DLD1 (cell line): ENCODE results near the gene DIP2C.

Experiments
- in situ Hi-C: cut with HindIII; loops from 2 replicates; pipeline ENCODE4 v1.10.0; 2017; ENCODE audit warnings: low sequenced_read_pairs

The DIP2C gene, protein sequence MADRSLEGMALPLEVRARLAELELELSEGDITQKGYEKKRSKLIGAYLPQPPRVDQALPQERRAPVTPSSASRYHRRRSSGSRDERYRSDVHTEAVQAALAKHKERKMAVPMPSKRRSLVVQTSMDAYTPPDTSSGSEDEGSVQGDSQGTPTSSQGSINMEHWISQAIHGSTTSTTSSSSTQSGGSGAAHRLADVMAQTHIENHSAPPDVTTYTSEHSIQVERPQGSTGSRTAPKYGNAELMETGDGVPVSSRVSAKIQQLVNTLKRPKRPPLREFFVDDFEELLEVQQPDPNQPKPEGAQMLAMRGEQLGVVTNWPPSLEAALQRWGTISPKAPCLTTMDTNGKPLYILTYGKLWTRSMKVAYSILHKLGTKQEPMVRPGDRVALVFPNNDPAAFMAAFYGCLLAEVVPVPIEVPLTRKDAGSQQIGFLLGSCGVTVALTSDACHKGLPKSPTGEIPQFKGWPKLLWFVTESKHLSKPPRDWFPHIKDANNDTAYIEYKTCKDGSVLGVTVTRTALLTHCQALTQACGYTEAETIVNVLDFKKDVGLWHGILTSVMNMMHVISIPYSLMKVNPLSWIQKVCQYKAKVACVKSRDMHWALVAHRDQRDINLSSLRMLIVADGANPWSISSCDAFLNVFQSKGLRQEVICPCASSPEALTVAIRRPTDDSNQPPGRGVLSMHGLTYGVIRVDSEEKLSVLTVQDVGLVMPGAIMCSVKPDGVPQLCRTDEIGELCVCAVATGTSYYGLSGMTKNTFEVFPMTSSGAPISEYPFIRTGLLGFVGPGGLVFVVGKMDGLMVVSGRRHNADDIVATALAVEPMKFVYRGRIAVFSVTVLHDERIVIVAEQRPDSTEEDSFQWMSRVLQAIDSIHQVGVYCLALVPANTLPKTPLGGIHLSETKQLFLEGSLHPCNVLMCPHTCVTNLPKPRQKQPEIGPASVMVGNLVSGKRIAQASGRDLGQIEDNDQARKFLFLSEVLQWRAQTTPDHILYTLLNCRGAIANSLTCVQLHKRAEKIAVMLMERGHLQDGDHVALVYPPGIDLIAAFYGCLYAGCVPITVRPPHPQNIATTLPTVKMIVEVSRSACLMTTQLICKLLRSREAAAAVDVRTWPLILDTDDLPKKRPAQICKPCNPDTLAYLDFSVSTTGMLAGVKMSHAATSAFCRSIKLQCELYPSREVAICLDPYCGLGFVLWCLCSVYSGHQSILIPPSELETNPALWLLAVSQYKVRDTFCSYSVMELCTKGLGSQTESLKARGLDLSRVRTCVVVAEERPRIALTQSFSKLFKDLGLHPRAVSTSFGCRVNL (N-terminal part only)

DNA sequence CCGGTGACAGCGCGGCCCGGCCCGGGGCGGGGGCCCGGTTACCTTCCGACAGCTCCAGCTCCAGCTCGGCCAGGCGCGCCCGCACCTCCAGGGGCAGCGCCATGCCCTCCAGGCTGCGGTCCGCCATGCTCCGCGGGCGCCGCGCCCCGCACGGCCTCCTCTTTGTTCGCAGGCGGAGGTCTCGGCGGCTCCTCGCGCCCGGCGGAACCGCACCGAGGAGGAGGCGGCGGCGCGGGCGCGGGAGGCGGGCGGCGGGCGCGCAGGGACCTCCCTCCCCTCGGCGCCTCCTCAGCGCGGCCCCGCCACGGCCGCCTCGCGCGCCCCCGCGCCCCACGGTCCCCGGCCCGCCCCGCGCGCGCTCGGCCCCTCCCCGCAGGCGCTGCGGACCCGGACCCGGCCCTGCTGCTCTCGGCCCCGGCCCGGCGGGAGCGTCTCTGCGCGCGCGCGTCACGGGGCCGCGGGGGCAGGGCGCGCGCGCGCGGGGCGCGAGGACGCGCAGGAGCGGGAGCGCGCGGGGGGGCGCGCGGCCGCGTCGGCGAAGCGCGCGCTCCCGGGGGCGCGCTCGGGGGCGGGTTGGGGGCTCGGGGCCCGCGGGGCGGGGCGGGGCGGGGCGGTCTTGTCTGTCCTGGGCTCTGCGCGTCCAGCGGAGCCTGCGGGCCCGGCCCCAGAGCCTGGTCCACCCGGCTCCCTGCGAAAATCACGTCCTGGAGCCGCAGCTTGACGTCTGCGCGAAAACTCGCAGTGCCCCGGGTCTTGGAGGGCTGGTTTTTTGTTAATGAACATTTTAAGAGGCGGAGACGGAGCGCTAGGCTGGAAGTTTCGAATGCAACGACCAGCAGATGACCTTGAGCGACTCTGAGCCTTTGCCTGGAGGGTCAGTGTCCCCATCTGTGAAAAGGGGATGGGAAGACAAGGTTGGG lies at the start of gene DIP2C:
DIP2C (minus strand) TSS at position 217 of the 920 bp plus-strand sequence; CDS start at position 127, 90 bp downstream.
- in situ Hi-C loops, result no loop called here

GRCh38 chr10:734481-734880 lies 45.0 kb upstream of the DIP2C start:
- in situ Hi-C loops, result no loop called here

- in situ Hi-C loops, result no loop called here
Measured at GRCh38 chr10:733086-733485, 43.6 kb upstream of the DIP2C start.

DNA sequence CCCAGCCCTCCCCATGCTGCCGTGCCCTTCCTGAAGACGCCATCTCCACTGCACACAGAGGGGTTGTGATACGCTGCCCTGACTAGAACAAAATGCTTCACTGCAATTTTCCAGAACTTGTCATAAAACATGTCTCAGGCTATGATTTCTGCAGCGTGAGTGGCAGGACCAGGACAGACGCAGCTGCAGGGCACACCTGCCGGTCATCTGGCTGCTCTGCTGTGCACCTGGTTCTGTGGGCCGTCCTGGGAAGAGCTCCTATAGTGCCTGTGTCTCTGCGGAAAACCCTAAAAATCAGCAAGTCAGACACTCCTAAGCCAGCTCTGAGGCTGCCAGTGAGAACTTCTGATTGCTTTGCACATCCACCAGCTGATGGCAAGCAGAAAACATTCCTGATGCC lies 39.7 kb upstream of the DIP2C start:
- in situ Hi-C loops, result no loop called here

GRCh38 chr10:728603-729002 lies 39.1 kb upstream of the DIP2C start:
- in situ Hi-C loops, result no loop called here

DNA sequence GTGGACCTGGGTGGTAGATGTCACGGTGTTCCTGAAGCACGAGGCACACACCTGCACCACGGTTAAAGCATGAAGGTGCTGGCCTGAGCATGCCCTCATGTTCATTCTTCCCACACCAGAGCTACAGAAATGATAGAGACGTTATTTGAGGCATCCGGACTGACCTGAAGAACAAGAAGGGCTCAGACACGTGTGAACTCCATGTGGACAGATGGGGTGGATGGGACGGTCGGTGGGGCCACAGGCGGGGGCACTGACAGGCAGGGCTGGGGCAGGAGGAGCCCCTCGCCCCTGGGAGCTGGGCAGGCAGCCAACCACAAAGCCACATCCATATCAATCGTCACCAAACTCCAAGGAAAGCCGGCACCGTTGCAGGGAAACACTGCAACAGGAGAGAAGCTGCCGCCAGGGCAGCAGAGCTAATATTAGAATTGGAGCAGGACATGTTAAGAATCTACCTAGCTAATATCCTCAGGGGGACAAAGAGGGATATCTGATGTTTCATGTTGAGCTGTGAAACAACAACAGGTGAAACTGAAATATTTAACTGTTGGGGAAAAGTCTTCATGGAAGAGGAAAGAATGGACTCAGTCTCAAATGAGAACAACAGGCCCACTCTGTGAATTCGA lies 37.8 kb upstream of the DIP2C start:
- in situ Hi-C loops, result no loop called here

- in situ Hi-C loops, result no loop called here
Measured at GRCh38 chr10:725786-726185, 36.3 kb upstream of the DIP2C start.

DNA sequence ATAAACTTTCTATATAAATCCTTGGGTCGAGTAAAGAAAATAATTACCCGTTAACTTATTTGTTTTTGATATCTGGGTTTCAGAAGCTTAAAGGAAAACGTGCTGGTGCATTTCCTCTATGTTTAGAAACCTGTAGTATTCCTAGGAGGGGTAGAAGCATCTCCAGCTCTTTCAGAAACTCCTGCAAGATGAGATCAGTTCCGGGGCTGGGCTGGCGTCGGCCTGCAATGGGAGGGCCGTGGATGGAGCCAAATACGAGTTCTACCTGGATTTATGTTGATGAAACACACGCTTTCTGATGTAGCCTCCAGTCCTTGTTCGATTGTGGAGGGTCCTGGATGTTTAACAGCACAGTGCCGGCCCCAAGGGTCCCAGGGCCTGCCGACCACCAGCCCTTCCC lies 35.8 kb upstream of the DIP2C start:
- in situ Hi-C loops, result no loop called here

DNA sequence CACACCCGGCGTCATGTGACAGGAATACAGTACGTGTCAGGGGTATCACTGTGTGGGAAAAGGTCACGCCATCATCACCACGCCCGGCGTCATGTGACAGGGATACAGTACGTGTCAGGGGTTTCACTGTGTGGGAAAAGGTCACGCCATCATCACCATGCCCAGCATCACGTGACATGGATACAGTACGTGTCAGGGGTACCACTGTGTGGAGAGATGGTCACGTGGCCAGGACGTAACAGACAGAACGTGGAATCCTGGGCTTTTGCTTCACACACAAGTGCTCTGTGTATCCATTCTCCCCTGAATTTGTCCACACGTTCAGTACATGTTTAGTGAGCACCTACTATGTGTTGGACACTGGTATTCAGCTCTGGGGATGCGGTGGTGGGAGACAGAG lies 34.5 kb upstream of the DIP2C start:
- in situ Hi-C loops, result no loop called here

DNA sequence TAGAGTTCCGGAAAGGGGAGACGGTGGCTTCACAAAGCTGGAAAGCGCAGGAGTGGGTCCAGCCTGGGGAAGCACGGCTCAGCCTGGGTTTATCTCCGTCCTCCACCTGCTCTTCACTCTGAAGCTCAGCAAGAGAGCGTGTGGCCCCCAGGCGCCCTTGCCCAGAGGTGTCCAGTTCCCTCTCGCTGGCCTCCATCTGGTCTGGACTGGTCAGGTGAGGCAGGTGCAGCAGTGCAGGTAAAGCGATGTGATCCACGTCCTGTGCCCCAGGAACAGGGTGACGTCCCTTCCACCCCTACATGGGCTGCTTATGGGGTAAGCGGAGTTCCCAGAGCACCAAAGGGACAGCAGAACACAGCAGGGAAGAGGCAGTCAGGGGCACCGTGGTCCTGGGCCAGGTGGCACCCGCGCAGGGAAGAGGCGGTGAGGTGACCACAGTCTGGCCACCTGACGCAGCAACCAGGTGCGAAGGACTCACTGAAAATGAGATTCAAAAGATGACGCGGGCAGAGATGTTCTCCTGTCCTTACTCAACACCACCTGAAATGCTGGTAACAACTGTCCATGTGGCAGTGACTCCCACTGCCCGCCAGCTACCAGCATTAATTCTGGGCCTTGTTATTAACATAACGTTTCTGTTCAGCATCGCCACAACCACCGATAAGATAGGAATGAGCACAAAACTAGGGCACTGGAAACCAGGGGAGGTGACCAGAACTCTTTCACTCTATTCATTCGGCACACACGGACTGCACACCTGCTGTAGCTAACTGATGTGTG lies 33.0 kb upstream of the DIP2C start:
- in situ Hi-C loops, result no loop called here

DNA sequence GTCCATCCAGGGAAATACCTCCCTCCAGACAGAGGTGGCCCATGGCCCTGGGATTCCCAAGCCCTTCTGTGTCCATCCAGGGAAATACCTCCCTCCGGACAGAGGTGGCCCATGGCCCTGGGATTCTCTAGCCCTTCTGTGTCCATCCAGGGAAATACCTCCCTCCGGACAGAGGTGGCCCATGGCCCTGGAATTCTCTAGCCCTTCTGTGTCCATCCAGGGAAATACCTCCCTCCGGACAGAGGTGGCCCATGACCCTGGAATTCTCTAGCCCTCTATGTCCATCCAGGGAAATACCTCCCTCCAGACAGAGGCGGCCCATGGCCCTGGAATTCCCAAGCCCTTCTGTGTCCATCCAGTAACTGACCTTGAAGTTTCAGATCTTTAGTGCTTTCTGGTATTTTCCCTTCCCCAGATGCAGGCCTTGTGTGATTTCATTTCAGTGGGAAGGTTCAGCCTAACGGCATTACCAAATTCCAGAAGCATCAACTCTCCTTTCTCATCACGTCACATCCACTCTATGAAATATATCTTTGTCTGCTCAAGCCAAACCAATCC lies 28.8 kb upstream of the DIP2C start:
- in situ Hi-C loops, result no loop called here

DNA sequence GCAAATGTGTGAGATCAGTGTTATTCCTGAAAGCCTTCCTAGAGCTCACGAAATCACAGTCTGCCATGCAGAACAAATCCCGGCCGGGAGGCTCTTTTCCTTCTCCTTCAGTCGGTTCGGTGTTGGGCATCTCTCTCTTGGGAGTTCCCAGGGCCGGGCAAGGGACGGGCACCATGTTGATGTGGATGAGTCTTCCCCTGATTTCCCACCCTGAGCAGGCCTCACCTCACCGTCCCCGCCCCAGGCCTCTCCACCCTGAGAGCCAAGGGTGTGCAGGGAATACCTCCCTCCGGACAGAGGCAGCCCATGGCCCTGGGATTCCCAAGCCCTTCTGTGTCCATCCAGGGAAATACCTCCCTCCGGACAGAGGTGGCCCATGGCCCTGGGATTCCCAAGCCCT lies 28.0 kb upstream of the DIP2C start:
- in situ Hi-C loops, result no loop called here

- in situ Hi-C loops, result no loop called here
Measured at GRCh38 chr10:716821-717220, 27.4 kb upstream of the DIP2C start.

- in situ Hi-C loops, result no loop called here
Measured at GRCh38 chr10:714214-714613, 24.7 kb upstream of the DIP2C start.

- in situ Hi-C loops, result no loop called here
Measured at GRCh38 chr10:712575-712974, 23.1 kb upstream of the DIP2C start.

- in situ Hi-C loops, result no loop called here
Measured at GRCh38 chr10:712089-712488, 22.6 kb upstream of the DIP2C start.

DNA sequence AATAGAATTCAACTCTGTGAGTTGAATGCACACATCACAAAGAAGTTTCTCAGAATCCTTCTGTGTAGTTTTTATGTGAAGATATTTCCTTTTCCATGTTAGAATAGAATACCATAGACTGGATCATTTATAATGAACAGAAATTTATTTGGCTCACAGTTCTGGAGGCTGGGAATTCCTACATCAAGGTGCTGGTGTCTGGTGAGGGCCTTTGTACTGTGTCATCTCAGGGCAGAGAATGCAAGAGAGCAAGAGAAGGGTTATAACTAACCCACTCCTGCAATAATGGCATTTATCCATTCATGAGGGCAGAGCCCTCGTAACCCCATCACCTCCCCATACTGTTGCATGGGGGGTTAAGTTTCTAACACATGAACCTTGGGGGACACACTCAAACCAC lies 18.4 kb upstream of the DIP2C start:
- in situ Hi-C loops, result no loop called here

DNA sequence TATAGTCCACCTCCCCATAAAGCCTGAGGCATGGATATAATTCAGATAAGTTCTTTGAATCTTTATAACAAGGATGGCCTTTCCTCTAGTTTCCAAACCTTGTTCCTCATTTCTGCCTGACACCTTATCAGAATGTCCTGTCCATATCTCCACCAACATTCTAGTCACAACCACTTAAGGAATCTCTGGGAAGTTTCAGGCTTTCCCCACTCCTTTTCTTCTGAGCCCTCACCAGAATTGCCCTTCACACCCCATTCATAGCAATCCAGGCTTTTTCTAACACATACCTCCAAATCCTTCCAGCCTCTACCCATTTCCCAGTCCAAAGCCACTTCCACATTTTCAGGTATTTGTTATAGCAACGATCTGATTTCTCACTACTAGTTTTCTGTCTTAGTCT lies 18.0 kb upstream of the DIP2C start:
- in situ Hi-C loops, result no loop called here

- in situ Hi-C loops, result no loop called here
Measured at GRCh38 chr10:703118-703517, 13.7 kb upstream of the DIP2C start.
